ENCODE measurements around the gene F11.

Gene F11

DNA sequence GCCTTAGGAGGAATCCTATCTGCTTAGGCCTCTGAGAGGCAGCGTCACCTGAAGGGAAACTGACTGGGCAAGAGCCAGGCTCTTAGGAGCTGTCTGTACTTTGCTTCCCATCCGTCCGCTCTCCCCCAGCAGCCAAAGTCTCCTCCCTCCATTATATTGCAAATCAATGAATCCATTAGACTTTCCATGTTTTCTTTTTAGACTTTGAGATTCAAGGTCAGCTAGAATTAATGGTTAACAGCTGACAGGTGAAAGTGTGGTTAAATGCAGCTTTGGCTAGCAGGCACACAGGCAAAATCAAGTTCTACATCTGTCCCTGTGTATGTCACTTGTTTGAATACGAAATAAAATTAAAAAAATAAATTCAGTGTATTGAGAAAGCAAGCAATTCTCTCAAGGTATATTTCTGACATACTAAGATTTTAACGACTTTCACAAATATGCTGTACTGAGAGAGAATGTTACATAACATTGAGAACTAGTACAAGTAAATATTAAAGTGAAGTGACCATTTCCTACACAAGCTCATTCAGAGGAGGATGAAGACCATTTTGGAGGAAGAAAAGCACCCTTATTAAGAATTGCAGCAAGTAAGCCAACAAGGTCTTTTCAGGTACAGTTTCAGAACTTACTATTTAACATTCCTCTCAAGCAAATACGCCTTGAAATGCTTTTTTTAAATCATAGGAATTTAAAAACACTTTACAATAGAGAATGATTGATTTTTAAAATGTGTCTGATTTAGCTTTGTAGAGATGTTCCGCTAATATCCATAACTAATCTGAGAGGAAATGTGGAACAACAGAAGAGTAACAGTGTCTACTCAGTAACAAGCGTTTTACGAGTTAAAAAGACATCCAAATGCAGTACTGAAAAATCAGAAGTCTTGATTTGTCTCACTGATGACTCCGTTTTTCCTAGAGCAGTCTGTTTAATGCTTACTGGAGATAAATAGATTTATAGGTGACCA is at the start of gene F11:
TSS of gene F11 (plus strand) at position 507 of the 970 bp plus-strand sequence. CDS start 948 bp downstream, outside the sequence.
- Histone ChIP-seq H3K4me3 (ENCODE audit: low read depth in 1 of 2, low read length in 2 of 2) (peak within 1 kb of the TSS in 1 of 2 donors; percentile 32), H3K4me1 (ENCODE audit: control insufficient read depth in 1 of 2, insufficient read depth in 2 of 2, low read length in 2 of 2) (no peaks in the 10 kb centered on the region), H3K9me3 (ENCODE audit: control insufficient read depth in 1 of 2, low read length in 2 of 2) (no peaks in the 10 kb centered on the region), H3K27ac (ENCODE audit: low read length) (peak within 1 kb of the TSS; percentile 58), H3K27me3 (ENCODE audit: low read depth, low read length) (no peaks in the 10 kb centered on the region), H3K36me3 (ENCODE audit: control insufficient read depth in 1 of 2, insufficient read depth in 2 of 2, low read length in 2 of 2) (no peaks in the 10 kb centered on the region)

DNA sequence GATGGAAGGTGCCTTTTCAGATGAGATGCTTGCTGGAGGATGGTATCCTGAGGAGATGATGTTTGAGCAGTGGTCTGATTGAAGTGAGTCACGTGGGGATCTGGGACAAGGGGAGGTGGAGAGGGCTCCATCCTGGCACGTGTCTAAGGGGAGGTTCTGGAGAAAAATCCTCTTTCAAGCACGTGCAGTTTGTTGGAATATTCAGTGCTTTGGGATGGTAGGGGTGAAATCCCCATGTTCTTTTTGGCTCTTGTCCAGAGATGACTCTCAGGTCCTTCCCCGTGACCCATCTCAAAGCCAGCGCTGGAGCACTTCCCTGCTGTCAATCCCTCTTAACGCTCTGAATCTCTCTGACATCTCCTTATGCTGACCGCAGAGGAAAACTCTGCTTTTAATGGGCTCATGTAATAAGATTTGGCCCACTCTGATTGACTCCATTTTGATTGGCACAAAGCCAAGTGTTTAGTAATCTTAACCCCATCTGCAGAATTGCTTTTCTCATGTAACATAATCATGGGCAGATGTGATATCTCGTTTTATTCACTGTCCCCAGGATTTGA is 49.4 kb upstream of the F11 start:
- no peaks in the 10 kb centered on the region for H3K4me1 ChIP-seq (ENCODE audit: control insufficient read depth in 1 of 2, insufficient read depth in 2 of 2, low read length in 2 of 2)
- no peak overlapping the region for H3K27ac ChIP-seq (ENCODE audit: low read length)
- H3K27me3 ChIP-seq (ENCODE audit: low read depth, low read length): no peaks in the 10 kb centered on the region
- H3K9me3 ChIP-seq (ENCODE audit: control insufficient read depth in 1 of 2, low read length in 2 of 2): no peaks in the 10 kb centered on the region
- no peaks in the 10 kb centered on the region for H3K36me3 ChIP-seq (ENCODE audit: control insufficient read depth in 1 of 2, insufficient read depth in 2 of 2, low read length in 2 of 2)
- no peak overlapping the region for H3K4me3 ChIP-seq (ENCODE audit: low read depth in 1 of 2, low read length in 2 of 2)

DNA sequence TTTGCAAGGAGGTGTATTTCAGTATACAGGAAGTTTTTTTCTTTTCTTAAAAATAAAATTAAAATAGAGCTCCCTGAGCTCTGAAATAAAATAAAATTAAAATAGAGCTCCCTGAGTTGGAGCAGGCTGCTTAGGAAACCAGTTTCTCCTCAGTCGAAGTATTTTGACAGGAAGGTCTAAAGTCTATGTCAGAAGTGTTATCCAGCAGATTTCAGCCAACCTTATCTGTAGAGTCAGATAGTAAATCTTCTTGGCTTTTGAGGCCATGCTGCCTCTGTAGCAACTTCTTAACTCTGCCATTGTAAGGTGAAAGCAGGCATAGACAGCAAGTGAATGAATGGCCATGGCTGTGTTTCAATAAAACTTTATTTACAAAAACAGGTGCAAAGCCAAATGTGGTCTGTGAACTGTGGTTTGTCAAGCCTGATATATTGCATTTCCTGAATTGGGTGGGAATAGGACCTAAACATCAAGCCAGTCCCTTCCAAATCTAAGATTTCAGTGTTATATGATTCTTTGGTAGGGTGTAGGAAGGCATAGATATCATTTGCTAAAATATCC is 48.2 kb upstream of the F11 start:
- H3K9me3 ChIP-seq (ENCODE audit: control insufficient read depth in 1 of 2, low read length in 2 of 2): no peaks in the 10 kb centered on the region
- H3K4me1 ChIP-seq (ENCODE audit: control insufficient read depth in 1 of 2, insufficient read depth in 2 of 2, low read length in 2 of 2): no peaks in the 10 kb centered on the region
- H3K4me3 ChIP-seq (ENCODE audit: low read depth in 1 of 2, low read length in 2 of 2): no peak overlapping the region
- no peaks in the 10 kb centered on the region for H3K36me3 ChIP-seq (ENCODE audit: control insufficient read depth in 1 of 2, insufficient read depth in 2 of 2, low read length in 2 of 2)
- H3K27ac ChIP-seq (ENCODE audit: low read length): no peak overlapping the region
- no peaks in the 10 kb centered on the region for H3K27me3 ChIP-seq (ENCODE audit: low read depth, low read length)

DNA sequence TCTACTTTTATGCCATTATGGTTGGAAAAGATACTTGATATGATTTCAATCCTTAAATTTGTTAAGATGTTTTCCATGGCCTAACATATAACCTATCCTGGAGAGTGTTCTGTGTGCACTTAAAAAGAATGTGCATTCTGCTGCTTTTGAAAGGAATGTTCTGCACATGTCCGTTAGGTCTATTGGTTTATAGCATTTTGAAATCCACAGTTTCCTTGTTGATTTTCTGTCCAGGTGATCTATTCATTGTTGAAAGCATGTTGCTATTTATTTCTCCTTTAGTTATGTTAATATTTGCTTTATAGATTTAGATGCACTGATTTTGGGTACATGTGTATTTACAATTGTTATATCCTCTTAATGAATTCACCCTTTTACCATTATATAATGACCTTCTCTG is 44.4 kb upstream of the F11 start:
- Histone ChIP-seq H3K27ac (ENCODE audit: low read length) (no peak overlapping the region), H3K4me1 (ENCODE audit: control insufficient read depth in 1 of 2, insufficient read depth in 2 of 2, low read length in 2 of 2) (no peaks in the 10 kb centered on the region), H3K4me3 (ENCODE audit: low read depth in 1 of 2, low read length in 2 of 2) (no peak overlapping the region), H3K9me3 (ENCODE audit: control insufficient read depth in 1 of 2, low read length in 2 of 2) (peaks cover 0 to 6% of the 10 kb centered on the region in 2 donors), H3K27me3 (ENCODE audit: low read depth, low read length) (no peaks in the 10 kb centered on the region), H3K36me3 (ENCODE audit: control insufficient read depth in 1 of 2, insufficient read depth in 2 of 2, low read length in 2 of 2) (no peaks in the 10 kb centered on the region)

DNA sequence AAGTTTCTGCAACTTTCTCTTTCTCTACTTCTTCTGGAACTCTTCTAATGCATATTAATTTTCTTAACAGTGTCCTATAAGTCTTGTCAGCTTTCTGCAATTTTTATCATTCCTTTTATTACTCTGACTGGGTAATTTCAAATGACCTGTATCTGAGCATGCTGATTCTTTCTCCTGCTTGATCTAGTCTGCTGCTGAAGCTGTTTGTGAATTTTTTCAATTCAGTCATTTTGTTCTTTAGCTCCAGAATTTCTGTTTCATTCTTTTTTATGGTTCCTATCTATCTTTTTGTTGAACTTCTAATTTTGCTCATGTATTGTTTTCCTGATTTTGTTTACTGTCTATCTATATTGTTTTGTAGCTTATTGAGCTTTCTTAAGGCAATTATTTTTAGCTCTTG is 40.1 kb upstream of the F11 start:
- Histone ChIP-seq H3K9me3 (ENCODE audit: control insufficient read depth in 1 of 2, low read length in 2 of 2) (peaks cover 0 to 6% of the 10 kb centered on the region in 2 donors), H3K27me3 (ENCODE audit: low read depth, low read length) (no peaks in the 10 kb centered on the region)

DNA sequence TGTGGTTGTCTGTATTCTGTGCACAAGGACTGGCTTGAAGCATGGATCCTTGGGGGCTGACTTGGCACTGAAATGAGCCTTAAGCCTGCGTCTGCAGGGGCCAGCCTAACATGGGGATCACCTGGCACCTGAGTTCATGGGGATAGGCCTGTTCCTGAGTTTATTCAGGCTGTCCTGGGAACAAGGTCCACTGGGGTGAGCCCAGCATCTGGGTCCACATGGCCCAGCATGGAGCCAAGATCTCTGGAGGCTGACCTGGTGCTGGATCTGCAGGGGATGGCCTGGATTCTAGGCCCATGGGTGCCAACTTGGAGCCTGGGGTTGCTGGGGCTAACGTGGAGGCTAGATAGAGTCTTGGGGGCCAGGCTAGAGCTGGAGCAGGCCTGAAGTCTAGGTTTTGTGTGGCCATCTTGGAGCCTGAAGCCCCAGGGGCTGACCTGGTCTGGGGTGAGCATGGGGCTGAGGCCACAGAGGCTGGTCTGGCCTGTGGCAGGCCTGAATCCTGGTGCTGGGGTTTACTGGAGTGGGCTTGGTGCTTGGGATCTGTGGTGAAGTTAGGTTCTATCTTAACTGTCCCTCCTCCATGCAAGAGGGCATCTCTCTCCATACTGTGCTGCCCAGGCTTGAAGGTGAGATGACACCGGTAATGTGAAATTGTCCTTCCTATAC is 39.3 kb upstream of the F11 start:
- no peaks in the 10 kb centered on the region for H3K4me1 ChIP-seq (ENCODE audit: control insufficient read depth in 1 of 2, insufficient read depth in 2 of 2, low read length in 2 of 2)
- no peaks in the 10 kb centered on the region for H3K27me3 ChIP-seq (ENCODE audit: low read depth, low read length)
- no peak overlapping the region for H3K4me3 ChIP-seq (ENCODE audit: low read depth in 1 of 2, low read length in 2 of 2)
- no peaks in the 10 kb centered on the region for H3K36me3 ChIP-seq (ENCODE audit: control insufficient read depth in 1 of 2, insufficient read depth in 2 of 2, low read length in 2 of 2)
- H3K9me3 ChIP-seq (ENCODE audit: control insufficient read depth in 1 of 2, low read length in 2 of 2): peaks cover 0 to 6% of the 10 kb centered on the region in 2 donors
- H3K27ac ChIP-seq (ENCODE audit: low read length): no peak overlapping the region

More for the DNA sequence above, 40.1 kb upstream of the F11 start:
- Histone ChIP-seq H3K36me3 (ENCODE audit: control insufficient read depth in 1 of 2, insufficient read depth in 2 of 2, low read length in 2 of 2) (no peaks in the 10 kb centered on the region), H3K4me1 (ENCODE audit: control insufficient read depth in 1 of 2, insufficient read depth in 2 of 2, low read length in 2 of 2) (no peaks in the 10 kb centered on the region), H3K27ac (ENCODE audit: low read length) (no peak overlapping the region), H3K4me3 (ENCODE audit: low read depth in 1 of 2, low read length in 2 of 2) (no peak overlapping the region)

DNA sequence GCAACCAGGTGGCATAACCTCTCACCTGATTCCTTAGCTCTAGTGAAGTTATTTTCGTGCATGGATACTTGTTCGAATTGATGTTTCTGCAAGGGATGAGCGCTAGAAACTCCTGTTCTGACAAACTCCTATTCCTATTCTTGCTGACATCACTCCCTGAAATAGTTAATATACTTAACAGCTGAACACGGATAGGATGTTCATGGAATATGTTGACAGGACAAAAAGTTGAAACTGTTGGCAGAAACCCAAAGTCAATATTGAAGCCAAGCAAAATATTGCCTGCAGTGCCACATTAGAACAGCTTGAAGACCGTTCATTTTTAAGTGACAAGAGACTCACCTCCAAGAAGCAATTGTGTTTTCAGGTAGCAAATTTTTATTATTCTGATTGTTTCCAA is 38.8 kb upstream of the F11 start, which contains the start of gene KLKB1:
TSS of gene KLKB1 (plus strand) at position 287 of the 400 bp plus-strand sequence. CDS start 689 bp downstream, outside the sequence.
- Histone ChIP-seq H3K27ac (ENCODE audit: low read length) (no peak within 1 kb of the TSS), H3K27me3 (ENCODE audit: low read depth, low read length) (no peaks in the 10 kb centered on the region), H3K4me3 (ENCODE audit: low read depth in 1 of 2, low read length in 2 of 2) (peak within 1 kb of the TSS; percentile 31 to 49), H3K36me3 (ENCODE audit: control insufficient read depth in 1 of 2, insufficient read depth in 2 of 2, low read length in 2 of 2) (no peaks in the 10 kb centered on the region), H3K4me1 (ENCODE audit: control insufficient read depth in 1 of 2, insufficient read depth in 2 of 2, low read length in 2 of 2) (no peaks in the 10 kb centered on the region), H3K9me3 (ENCODE audit: control insufficient read depth in 1 of 2, low read length in 2 of 2) (peaks cover 0 to 6% of the 10 kb centered on the region in 2 donors)

DNA sequence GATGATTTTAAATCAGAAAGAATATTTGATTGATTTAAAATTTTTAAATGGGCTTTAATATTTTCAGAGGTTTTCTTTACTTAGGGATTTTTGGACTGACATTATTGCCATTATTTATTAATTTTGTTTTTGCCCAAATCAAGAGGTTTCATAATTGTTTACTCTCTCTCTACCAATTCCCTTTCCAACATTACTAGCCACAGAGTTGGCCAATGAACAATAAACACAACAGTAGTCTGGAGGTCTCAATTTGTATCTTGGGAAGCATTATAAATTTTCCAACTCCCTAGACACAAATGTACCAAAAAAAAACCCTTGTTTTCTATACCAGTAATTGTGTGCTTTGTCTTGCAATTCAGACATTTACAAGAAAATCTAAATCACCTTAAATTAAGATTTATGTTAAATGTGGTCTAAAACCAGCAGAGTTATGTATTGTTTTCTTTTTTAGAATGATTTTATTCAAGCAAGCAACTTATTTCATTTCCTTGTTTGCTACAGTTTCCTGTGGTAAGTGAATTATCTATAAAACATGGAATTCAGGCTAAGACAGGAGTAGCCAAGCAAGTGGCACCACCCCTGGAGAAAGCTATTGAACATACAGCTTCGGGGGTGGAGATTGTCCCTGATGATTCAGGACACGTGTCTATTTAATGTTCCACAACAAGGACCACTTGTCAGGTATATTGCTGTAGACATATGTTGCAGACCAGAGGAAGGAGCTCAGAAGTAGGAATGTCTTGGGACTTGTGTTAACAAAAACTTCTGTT is 38.1 kb upstream of the F11 start:
- Histone ChIP-seq H3K27ac (ENCODE audit: low read length) (no peak overlapping the region), H3K9me3 (ENCODE audit: control insufficient read depth in 1 of 2, low read length in 2 of 2) (peaks cover 0 to 6% of the 10 kb centered on the region in 2 donors), H3K27me3 (ENCODE audit: low read depth, low read length) (no peaks in the 10 kb centered on the region), H3K36me3 (ENCODE audit: control insufficient read depth in 1 of 2, insufficient read depth in 2 of 2, low read length in 2 of 2) (no peaks in the 10 kb centered on the region), H3K4me1 (ENCODE audit: control insufficient read depth in 1 of 2, insufficient read depth in 2 of 2, low read length in 2 of 2) (no peaks in the 10 kb centered on the region), H3K4me3 (ENCODE audit: low read depth in 1 of 2, low read length in 2 of 2) (peak overlapping the region; percentile 31 to 49)

DNA sequence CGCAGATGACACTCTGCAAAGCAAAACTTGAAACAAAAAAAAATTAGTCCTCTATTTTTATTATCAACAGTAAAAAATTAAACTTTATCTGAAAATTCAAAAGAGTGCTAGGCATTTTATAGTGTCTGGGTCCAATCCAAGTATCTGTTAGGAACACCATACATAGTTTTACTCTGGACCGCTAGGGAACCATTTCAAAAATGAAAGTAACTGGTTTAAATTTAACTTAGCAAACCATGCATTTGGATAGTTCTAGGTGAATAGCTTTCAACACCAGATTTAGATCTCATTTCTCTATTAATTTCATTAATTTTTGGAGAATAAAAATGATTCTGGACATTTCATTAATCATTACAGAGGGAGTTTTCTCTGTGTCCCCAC is 37.5 kb upstream of the F11 start:
- no peaks in the 10 kb centered on the region for H3K27me3 ChIP-seq (ENCODE audit: low read depth, low read length)
- no peaks in the 10 kb centered on the region for H3K36me3 ChIP-seq (ENCODE audit: control insufficient read depth in 1 of 2, insufficient read depth in 2 of 2, low read length in 2 of 2)
- no peak overlapping the region for H3K27ac ChIP-seq (ENCODE audit: low read length)
- H3K4me3 ChIP-seq (ENCODE audit: low read depth in 1 of 2, low read length in 2 of 2): peak overlapping the region; percentile 31 to 49
- H3K4me1 ChIP-seq (ENCODE audit: control insufficient read depth in 1 of 2, insufficient read depth in 2 of 2, low read length in 2 of 2): no peaks in the 10 kb centered on the region
- peaks cover 0 to 6% of the 10 kb centered on the region in 2 donors for H3K9me3 ChIP-seq (ENCODE audit: control insufficient read depth in 1 of 2, low read length in 2 of 2)

DNA sequence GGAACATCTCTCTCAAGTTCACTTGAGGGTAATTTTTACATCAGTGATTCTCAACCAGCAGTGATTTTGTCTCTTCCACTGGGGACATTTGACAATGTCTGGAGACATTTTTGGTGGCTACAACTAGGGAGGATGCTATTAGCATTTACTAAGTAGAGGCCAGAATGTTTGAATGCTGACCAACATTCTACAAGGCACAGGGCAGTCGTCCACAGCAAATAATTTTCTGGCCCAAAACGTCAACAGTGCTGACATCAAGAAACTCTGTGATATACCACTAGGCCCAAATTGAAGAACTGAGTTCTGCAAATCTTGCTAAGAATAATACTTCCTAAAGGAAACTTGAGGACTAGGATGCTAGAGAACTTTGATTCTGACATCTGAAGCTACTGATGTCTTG is 31.6 kb upstream of the F11 start:
- peaks cover 0 to 3% of the 10 kb centered on the region in 2 donors for H3K36me3 ChIP-seq (ENCODE audit: control insufficient read depth in 1 of 2, insufficient read depth in 2 of 2, low read length in 2 of 2)
- no peak overlapping the region for H3K4me3 ChIP-seq (ENCODE audit: low read depth in 1 of 2, low read length in 2 of 2)
- no peaks in the 10 kb centered on the region for H3K4me1 ChIP-seq (ENCODE audit: control insufficient read depth in 1 of 2, insufficient read depth in 2 of 2, low read length in 2 of 2)
- no peak overlapping the region for H3K27ac ChIP-seq (ENCODE audit: low read length)
- H3K27me3 ChIP-seq (ENCODE audit: low read depth, low read length): no peaks in the 10 kb centered on the region
- H3K9me3 ChIP-seq (ENCODE audit: control insufficient read depth in 1 of 2, low read length in 2 of 2): no peaks in the 10 kb centered on the region
